ENCODE data around the gene PTPRK.

PTPRK gene

GRCh38 chr6:128376952-128377503, 143.4 kb downstream of the PTPRK start:
- DNase-seq = no peak

DNA sequence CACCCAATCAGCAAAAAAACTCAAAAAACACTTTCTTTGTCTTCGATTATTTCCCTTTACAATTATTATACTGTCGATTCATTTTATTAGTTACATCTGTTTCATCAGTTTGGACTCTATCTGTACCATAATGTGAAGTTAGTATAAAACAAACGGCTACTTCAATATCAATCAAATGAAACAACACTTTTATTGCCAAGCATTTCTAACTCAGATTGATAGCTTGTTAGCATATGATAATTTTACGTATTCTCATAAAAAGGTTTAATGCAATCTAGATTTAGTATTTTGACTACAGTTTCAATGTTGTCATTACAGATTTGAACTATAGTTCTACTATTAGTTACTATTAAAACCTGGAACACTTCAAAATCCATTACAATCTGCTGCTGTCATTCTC, 149.3 kb downstream of the PTPRK start:
- DNase-seq = no peak

DNA sequence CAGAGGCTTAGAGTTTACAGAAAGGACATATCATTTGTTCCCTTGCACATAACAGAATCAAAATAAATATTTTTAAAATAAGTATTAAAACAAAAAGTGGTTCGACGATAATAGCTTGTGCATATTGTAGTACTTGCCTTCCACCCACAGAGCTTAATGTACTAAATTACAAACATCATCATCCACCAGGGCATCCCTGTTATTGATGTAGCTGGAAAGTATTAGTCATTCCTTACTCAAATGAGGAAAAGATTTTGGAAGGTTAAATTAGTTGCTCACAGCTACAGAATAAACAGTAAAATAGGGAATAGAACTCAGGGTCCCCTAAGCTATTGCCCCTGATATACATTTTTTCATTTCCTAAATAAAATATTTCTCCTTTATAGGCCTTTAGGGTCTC, 150.3 kb downstream of the PTPRK start:
- DNase-seq = no peak

GRCh38 chr6:128368213-128368944, 152.0 kb downstream of the PTPRK start:
- DNase-seq = no peak

- no peak for DNase-seq
These were observed 153.0 kb downstream of the PTPRK start for GRCh38 chr6:128367437-128367836.

GRCh38 chr6:128365520-128366160, 154.8 kb downstream of the PTPRK start:
- DNase-seq = no peak

GRCh38 chr6:128364766-128365519, 155.5 kb downstream of the PTPRK start:
- DNase-seq = no peak

DNA sequence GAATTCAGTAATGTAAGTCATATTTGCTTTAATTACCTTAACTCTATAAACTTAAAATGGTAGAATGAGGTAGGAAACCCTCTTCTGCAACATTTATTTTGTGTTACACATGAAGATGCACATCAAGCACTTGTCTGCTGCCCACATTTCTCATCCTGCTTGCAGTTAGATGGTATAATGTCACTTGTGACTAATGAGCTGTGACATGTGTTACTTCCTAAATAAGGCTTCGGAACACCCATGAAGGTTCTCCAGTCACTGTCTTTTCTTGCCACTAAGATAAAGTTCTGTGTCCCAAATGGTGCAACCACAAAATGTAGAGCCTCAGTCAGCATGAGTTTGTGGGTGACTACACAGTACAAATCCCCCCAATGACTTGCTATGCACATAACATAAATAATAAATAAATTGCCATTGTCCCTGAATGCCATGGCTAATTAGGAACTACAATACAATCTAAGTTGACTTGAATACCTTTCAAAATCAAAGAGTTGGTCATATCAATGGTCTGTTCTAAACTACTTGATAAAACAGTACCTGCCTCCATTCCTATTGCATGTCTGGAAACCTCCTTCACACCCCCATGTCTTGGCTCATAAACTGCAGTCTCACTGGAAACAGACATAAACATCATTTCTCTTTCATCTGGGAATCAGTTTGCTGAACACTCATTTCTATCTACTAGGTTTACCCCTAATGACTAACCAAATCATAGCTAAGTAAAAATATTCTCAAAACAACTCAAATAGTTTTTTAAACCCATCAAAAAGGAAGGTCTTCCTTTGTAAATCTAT, 157.2 kb downstream of the PTPRK start:
- no peak for DNase-seq

- no peak for DNase-seq
These were observed 159.0 kb downstream of the PTPRK start for GRCh38 chr6:128361378-128361777.

DNA sequence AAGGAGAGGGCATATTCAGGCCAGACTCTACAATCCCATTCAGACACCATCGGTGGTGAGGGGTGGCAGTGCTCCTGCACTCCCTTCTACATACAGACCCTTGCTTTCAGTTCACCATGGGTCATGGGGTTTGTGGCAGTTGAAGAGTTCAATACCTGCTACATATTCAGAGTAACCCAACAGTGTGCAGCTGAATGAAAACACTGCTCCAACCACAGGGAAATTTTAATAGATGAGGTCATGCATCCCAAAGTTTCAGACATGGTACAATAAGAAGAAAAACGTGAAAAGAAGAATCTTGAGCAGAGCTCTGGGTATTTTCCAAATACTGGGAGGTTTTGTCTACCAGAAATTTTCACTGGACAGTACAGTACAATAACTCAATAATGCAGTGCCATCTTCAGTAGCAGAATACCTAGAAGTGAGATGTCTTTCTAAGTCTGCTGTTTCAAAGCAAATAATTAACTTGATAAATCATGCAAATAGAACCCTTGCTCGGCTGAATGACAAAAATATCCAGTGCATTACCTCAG, 162.1 kb downstream of the PTPRK start:
- no peak for DNase-seq

DNA sequence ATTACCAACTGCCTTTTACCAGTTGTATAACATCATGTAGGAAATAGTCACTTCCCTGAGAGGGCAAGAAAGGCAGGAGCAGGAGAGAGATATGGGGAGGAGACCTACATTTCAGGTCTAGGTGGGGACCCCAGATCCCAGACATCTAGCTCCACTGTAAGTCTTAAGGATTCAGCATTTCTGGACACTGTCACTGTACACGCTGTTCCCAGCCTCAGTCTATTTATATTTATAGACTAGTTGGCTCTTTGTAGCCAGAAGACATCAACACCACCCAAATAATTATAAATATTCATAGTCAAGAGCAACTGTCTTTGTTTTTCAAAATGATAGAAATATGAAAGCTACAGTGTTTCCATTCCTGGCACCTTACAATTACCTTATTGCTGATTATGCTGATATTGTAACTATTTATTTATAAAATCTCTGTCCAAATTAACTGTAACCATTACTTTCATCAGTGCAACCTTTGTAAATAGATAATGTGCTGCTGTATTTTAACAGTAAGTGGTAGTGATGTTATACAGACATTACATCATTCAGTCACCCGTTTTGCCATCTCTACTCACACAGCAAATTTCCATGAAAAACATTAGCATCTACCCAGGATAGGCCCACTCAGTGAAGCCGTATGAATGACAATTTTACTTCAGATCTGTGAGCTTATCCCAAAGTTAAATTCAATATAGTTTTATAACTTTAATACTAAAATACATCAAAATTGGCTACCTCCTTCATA, 162.8 kb downstream of the PTPRK start:
- no peak for DNase-seq

DNA sequence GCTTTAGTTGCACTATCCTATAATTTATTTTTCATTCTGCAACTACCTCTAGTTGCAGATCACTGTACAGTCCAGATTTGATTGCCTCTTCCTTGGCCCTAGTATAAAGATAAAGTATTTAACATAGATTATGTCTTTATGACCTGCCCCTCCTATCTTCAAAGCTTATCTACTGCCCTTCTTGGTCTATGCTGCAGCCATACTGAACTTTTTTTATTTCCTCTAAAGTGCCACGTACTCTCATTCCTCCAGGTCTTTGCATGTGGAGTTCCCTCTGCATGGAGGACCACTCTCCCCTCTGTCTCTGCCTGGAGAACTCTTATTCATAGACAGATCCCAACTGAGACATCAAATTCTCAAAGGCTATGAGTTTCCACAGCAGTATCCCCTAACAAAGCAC, 168.0 kb downstream of the PTPRK start:
- no peak for DNase-seq

GRCh38 chr6:128351255-128351514, 169.2 kb downstream of the PTPRK start:
- no peak for DNase-seq

- DNase-seq = no peak
These were observed 169.8 kb downstream of the PTPRK start for GRCh38 chr6:128350416-128351254.

- DNase-seq = no peak
These were observed 173.3 kb downstream of the PTPRK start for GRCh38 chr6:128347123-128347522.

GRCh38 chr6:128346569-128346968, 173.8 kb downstream of the PTPRK start:
- no peak for DNase-seq

DNA sequence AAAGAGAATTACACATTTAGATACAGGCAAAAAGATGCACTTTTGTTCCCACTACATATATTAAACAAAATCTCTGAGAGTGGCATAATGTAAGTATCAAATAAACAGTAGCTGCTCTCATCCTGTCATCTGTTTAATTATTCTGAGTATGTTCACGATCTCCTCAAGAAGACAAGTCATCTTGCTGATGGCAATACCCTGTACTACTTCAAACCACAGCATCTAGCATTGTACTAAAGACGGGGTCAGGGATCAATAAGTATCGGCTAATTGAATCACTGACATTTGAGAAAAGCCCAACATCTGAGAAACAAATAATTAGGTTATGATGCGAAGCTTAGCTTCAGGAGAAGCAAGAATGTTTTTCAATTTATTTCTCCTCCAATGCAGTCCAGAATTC, 175.1 kb downstream of the PTPRK start:
- DNase-seq = no peak

DNA sequence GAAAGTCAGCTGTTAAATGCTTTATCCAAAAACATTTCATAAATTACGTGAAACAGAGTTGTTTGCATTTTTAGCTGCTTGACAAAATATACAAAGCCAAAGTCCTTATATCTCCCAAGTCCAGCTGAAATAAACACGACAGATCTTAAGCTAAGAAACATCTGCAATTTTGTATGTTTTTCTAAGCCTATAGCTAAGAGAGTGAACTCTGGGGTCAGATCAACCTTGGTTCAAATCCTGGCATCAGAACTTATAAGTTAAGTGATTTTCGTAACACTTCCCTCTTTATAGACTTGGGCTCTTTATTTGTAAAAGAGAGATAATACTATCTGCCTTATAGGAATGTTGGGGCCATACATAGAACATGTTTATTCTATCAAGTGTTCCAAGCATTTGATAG, 176.7 kb downstream of the PTPRK start:
- no peak for DNase-seq

DNA sequence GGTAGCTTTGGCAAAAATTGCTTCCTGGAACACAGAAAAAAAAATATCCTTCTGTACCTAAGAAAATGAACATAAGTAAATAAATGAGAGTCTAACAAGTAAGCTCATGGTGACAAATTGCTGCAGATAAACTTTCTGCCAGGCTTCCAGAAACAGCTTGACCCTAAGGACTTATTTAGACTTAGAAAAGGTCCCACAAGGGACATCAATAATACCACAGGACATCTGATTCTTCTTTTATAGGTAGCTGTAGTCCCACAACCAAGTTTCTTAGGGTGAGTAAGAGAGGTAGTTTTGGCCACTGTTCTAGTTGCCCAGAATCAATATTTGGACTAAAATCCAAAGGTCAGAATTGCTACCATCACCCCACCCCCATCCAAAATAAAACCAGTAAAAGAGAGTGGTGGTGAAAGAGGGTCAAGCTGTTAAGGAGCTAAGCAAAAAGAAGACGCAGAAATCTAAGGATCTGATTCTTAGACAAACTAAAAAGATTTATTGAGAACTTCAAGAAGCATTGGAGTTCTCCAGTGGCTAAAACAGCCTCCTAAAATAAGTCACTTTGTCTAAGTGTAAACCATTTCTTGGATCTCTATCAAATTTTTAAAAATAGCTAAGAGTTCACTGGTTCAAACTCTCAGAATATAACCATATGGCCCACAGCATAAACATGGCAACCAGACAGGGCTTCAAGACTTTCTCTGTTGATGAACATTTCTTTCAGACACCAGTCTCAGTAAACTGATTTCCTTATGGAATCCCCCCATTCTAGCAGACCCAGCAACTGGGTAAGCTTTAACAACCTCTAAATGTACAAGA, 180.6 kb downstream of the PTPRK start:
- no peak for DNase-seq

DNA sequence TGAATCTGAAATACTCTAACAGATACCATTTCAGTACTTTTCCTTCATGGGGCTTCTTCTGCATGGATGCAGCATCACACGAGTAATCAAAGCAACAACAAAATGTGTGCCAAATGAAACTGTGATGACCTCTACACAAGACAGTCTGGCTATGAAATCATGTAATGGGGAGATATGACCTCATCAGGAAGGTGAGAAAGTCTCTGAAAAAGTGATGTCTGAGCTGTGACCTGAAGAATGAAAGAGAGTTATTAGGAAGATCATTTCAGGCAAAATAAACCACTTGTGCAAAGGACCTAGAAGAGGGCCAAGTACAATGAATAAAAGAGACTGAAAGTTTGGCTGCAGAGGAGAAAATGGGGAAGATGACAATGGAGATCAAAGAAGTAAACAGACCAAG, 182.8 kb downstream of the PTPRK start:
- DNase-seq = no peak
